ENCODE measurements around the gene SIPA1.

SIPA1 gene, protein sequence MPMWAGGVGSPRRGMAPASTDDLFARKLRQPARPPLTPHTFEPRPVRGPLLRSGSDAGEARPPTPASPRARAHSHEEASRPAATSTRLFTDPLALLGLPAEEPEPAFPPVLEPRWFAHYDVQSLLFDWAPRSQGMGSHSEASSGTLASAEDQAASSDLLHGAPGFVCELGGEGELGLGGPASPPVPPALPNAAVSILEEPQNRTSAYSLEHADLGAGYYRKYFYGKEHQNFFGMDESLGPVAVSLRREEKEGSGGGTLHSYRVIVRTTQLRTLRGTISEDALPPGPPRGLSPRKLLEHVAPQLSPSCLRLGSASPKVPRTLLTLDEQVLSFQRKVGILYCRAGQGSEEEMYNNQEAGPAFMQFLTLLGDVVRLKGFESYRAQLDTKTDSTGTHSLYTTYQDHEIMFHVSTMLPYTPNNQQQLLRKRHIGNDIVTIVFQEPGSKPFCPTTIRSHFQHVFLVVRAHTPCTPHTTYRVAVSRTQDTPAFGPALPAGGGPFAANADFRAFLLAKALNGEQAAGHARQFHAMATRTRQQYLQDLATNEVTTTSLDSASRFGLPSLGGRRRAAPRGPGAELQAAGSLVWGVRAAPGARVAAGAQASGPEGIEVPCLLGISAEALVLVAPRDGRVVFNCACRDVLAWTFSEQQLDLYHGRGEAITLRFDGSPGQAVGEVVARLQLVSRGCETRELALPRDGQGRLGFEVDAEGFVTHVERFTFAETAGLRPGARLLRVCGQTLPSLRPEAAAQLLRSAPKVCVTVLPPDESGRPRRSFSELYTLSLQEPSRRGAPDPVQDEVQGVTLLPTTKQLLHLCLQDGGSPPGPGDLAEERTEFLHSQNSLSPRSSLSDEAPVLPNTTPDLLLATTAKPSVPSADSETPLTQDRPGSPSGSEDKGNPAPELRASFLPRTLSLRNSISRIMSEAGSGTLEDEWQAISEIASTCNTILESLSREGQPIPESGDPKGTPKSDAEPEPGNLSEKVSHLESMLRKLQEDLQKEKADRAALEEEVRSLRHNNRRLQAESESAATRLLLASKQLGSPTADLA

GRCh38 chr11:65637794-65638419, at the start of gene SIPA1:
SIPA1 (plus strand) TSS chr11:65638101; CDS start chr11:65640922, 2,821 bp downstream.
- peak; percentile 95 for DNase-seq

GRCh38 chr11:65588199-65589054, 49.5 kb upstream of the SIPA1 start:
- peak; percentile 43 for DNase-seq

DNA sequence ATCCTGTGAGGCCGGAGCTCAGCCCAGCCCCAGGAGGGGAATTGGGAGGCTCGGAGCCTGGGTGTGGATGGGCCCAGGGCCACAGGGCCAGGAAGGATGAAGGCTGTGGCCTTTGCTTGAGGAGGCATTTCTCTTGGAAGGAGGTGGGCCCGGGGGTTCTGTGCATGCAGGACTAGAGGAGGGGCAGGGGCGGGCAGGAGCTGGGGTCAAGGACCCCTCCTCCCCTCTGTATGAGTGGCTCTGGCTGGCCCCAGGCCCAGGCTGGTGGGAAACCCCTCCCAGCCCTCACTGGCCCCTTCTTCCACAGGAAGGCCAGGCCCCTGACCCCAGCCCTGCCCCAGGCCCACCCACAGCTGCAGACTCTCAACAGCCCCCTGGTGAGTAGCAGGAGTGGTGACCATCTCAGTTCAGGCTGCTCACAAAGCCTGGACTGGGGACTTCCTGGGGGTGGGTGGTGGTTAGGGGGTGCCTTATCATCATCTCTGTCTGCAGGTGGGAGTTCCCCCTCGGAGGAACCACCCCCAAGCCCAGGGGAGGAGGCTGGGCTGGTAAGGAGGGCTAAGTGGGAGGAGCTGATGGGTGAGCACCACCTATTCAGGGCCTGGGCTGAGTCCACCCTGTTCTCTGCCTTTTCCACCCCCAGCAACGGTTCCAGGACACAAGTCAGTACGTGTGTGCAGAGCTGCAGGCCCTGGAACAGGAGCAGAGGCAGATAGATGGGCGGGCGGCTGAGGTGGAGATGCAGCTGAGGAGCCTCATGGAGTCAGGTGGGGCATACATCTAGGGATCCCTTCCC, 48.3 kb upstream of the SIPA1 start:
- DNase-seq = no peak

DNA sequence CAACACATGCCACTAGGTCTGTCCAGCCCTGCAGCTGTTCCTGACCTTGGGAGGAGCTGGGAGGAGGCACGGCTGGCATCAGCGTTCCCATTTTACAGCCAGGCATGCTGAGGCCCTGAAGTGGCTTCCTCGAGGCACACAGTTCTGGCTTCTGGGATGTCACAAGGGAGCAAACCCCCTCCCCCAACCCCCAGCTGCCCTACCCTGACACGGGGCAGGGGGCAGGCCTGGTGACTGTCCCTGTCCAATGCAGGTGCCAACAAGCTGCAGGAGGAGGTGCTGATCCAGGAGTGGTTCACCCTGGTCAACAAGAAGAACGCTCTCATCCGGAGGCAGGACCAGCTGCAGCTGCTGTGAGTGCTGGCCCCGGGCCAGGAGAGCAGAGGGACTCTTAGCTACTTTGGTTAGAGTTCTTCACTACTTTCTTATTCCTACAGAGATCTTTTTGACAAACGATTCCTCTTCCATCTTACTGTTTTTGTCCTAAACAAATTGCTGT, 47.6 kb upstream of the SIPA1 start:
- DNase-seq = no peak

- DNase-seq = no peak
Observed at GRCh38 chr11:65591939-65592857, 45.7 kb upstream of the SIPA1 start.

GRCh38 chr11:65592858-65593517, 44.9 kb upstream of the SIPA1 start:
- no peak for DNase-seq

- no peak for DNase-seq
Observed at GRCh38 chr11:65593518-65594414, 44.1 kb upstream of the SIPA1 start.

GRCh38 chr11:65595131-65595530, 42.8 kb upstream of the SIPA1 start:
- no peak for DNase-seq

- DNase-seq = no peak
Observed at GRCh38 chr11:65595543-65596281, 42.2 kb upstream of the SIPA1 start, which contains the start of gene KCNK7. KCNK7 (minus strand) TSS chr11:65595800; CDS start chr11:65595772, 28 bp downstream.

GRCh38 chr11:65596520-65596919, 41.4 kb upstream of the SIPA1 start:
- no peak for DNase-seq

- no peak for DNase-seq
Observed at GRCh38 chr11:65598258-65598699, 39.6 kb upstream of the SIPA1 start.

DNA sequence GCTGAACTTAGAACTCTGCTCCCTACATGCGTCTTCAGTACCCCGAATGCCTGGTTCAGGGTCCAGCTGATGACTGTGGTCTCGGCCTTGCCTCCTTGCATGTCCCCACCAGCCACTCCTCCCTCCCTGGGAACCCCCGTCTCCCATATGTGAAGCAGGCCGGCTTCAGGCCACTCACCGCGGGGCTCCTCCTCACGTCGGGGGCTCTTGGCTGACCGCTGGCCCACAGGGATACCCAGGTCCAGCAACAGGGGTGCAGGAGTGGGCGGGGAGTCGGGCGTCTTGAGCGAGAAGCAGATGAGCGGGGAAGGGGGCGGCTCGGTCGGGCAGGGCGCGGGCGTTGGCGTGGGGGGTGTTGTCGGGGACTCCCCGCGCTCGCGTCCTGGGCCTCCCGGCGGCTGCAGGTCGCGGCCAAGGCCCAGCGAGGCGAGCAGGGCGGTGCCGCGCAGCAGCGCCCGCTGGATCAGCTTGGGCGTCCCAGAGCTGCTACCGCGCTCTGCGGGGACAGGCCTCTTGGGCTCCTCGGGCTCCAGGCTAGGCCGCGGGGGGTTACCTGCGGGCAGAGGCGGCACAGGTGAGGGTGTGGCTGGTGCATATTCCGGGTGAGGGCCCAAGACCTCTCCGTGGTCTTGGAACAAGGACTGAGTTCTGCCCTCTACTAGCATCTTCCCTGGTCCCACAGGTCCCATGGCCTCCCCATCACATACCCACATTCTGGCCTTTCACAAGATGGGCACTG, 38.5 kb upstream of the SIPA1 start:
- no peak for DNase-seq

- DNase-seq = no peak
Observed at GRCh38 chr11:65599955-65600246, 38.0 kb upstream of the SIPA1 start.

- DNase-seq = no peak
Observed at GRCh38 chr11:65604258-65604657, 33.6 kb upstream of the SIPA1 start.

- peak; percentile 67 for DNase-seq
Observed at GRCh38 chr11:65606876-65607613, 30.9 kb upstream of the SIPA1 start.

Data from HCEC 1CT (cell line).